ENCODE data around the gene DAZAP1. TPM values are rescaled to one million over a fixed set of nuclear protein-coding genes. Genes with fewer than 3 reads are reported as not detected.

DAZAP1 gene
- total RNA-seq, 4 donors from 2014 or later = 53.7 to 74.1 (median 63.4) TPM

- intact Hi-C loops (cut with DNase I; ENCODE audit: low total_unique reads) = loop anchor here (10.0 kb wide), 1 partner anchor 476 kb away; the partner anchor contains the start of gene KLF16
Observed at GRCh38 chr19:1389033-1389940, 18.1 kb upstream of the DAZAP1 start.

GRCh38 chr19:1390890-1391423 is 16.4 kb upstream of the DAZAP1 start:
- Histone ChIP-seq H3K4me1 (peaks cover 22 to 35% of the 10 kb centered on the region in 2 donors), H3K27ac (no peak overlapping the region), H3K9me3 (no peaks in the 10 kb centered on the region), H3K36me3 (peaks cover 0 to 51% of the 10 kb centered on the region in 2 donors), H3K27me3 (no peaks in the 10 kb centered on the region), H3K4me3 (no peak overlapping the region)
- DNase-seq = no peak
- intact Hi-C loops (cut with DNase I; ENCODE audit: low total_unique reads) (no loop called here), in situ Hi-C loops (cut with MboI; ENCODE audit: low sequenced_read_pairs in 4 of 4) (no loop called here)
- TF ChIP-seq CTCF (IDR thresholded peaks at IDR 0.05 in 4 of 5, conservative IDR thresholded peaks at IDR 0.05 in 1 of 5) = no peak
- TF ChIP-seq POLR2A (IDR thresholded peaks at IDR 0.05) = no peak
- ATAC-seq = no peak

More at GRCh38 chr19:1389033-1389940, 18.1 kb upstream of the DAZAP1 start:
- in situ Hi-C loops (cut with MboI; ENCODE audit: low sequenced_read_pairs in 4 of 4) = no loop called here
- no peak for TF ChIP-seq POLR2A (IDR thresholded peaks at IDR 0.05)
- no peak for TF ChIP-seq CTCF (IDR thresholded peaks at IDR 0.05 in 4 of 5, conservative IDR thresholded peaks at IDR 0.05 in 1 of 5)
- DNase-seq (no peak), ATAC-seq (no peak)
- Histone ChIP-seq H3K4me3 (no peak overlapping the region), H3K36me3 (peaks cover 0 to 51% of the 10 kb centered on the region in 2 donors), H3K4me1 (peaks cover 34 to 40% of the 10 kb centered on the region in 2 donors), H3K9me3 (no peaks in the 10 kb centered on the region), H3K27me3 (no peaks in the 10 kb centered on the region), H3K27ac (peak overlapping the region in 1 of 4 donors; percentile 96)

GRCh38 chr19:1392407-1392806 is 15.0 kb upstream of the DAZAP1 start:
- Histone ChIP-seq H3K4me1 (peaks cover 21 to 30% of the 10 kb centered on the region in 2 donors), H3K4me3 (no peak overlapping the region), H3K27ac (no peak overlapping the region), H3K36me3 (peaks cover 0 to 51% of the 10 kb centered on the region in 2 donors), H3K9me3 (no peaks in the 10 kb centered on the region), H3K27me3 (no peaks in the 10 kb centered on the region)
- ATAC-seq (no peak), DNase-seq (no peak)
- in situ Hi-C loops (cut with MboI; ENCODE audit: low sequenced_read_pairs in 4 of 4) (no loop called here), intact Hi-C loops (cut with DNase I; ENCODE audit: low total_unique reads) (no loop called here)
- TF ChIP-seq POLR2A (IDR thresholded peaks at IDR 0.05) (no peak), CTCF (IDR thresholded peaks at IDR 0.05 in 4 of 5, conservative IDR thresholded peaks at IDR 0.05 in 1 of 5) (no peak)

- Histone ChIP-seq H3K27ac (no peak overlapping the region), H3K4me1 (peaks cover 20 to 24% of the 10 kb centered on the region in 2 donors), H3K27me3 (no peaks in the 10 kb centered on the region), H3K4me3 (no peak overlapping the region), H3K36me3 (peaks cover 0 to 51% of the 10 kb centered on the region in 2 donors), H3K9me3 (no peaks in the 10 kb centered on the region)
- intact Hi-C loops (cut with DNase I; ENCODE audit: low total_unique reads) = no loop called here
- ATAC-seq = no peak
- TF ChIP-seq POLR2A (IDR thresholded peaks at IDR 0.05) (no peak), CTCF (IDR thresholded peaks at IDR 0.05 in 4 of 5, conservative IDR thresholded peaks at IDR 0.05 in 1 of 5) (no peak)
- in situ Hi-C loops (cut with MboI; ENCODE audit: low sequenced_read_pairs in 4 of 4) = no loop called here
- no peak for DNase-seq
Observed at GRCh38 chr19:1392939-1393530, 14.4 kb upstream of the DAZAP1 start.

All from gastrocnemius medialis (tissue), 4 donors.